Endothelial cell of umbilical vein (primary cell): ENCODE measurements around the gene CSK. TPM values are rescaled to one million over a fixed set of nuclear protein-coding genes. Genes with fewer than 3 reads are reported as not detected.

ENCODE experiments used
- BruUV-seq: library from RNA; stranded (reverse); fragments of 400-500 nt; replicated peaks from 2 replicates; lab custom pipeline; 2021; lab: Mats Ljungman, UMichigan
- CTCF ChIA-PET: fragments of 300-600, 350-600 bp; sonication (Branson Sonifier 250); formaldehyde crosslinking; loops from one replicate; lab custom pipeline; 2021; ENCODE audit warnings: antibody characterized with exemption, inconsistent platforms; lab: Charles Lee
- POLR2A ChIA-PET: fragments of 300-600, 350-600 bp; sonication (Branson Sonifier 250); formaldehyde crosslinking; loops from one replicate; lab custom pipeline; 2021; ENCODE audit warnings: antibody characterized with exemption, inconsistent platforms; lab: Charles Lee
- DNase-seq: peaks from one replicate; pipeline ENCODE4 v3.0.0-alpha.2; 2011; ENCODE audit warnings: low read depth, low spot score
- FAIRE-seq: peaks from 2 replicates; lab custom pipeline; 2011; peaks lifted over from hg19 to GRCh38; lab: Jason Lieb, UNC
- H2AFZ ChIP-seq: 2 replicates; pipeline ENCODE4 v1.6.0; 2012; ENCODE audit warnings: low read depth, low read length, control low read depth, inconsistent platforms
- H3K27ac ChIP-seq: 2 replicates; pipeline ENCODE4 v1.5.1; 2011; ENCODE audit warnings: low read depth, mild to moderate bottlenecking, control low read depth, low read length, moderate library complexity; ENCODE audit not compliant: insufficient read depth
- H3K27me3 ChIP-seq, 2 experiments: 2 replicates each; pipeline versions ENCODE4 v1.6.0 to v1.6.1; 2011; ENCODE audit warnings: low read length in 2 of 2, mixed read lengths in 1 of 2; ENCODE audit not compliant: control insufficient read depth in 2 of 2, insufficient read depth in 2 of 2
- H3K36me3 ChIP-seq, 2 experiments: 2 replicates in 1 of 2; 3 replicates in 1 of 2; pipeline ENCODE4 v1.5.1; 2011; ENCODE audit warnings: low read length in 2 of 2, mild to moderate bottlenecking in 1 of 2, moderate library complexity in 1 of 2; ENCODE audit not compliant: control insufficient read depth in 2 of 2, insufficient read depth in 2 of 2; ENCODE audit errors: extremely low read depth in 1 of 2
- H3K4me1 ChIP-seq: 3 replicates; pipeline ENCODE4 v1.5.1; 2011; ENCODE audit warnings: mild to moderate bottlenecking, low read length; ENCODE audit not compliant: control insufficient read depth, insufficient read depth; ENCODE audit errors: extremely low read depth
- H3K4me2 ChIP-seq: 2 replicates; pipeline ENCODE4 v1.6.1; 2011; ENCODE audit warnings: low read length, control low read depth, mixed read lengths; ENCODE audit not compliant: insufficient read depth
- H3K4me3 ChIP-seq, 3 experiments: fragments of 200-600 bp in 1 of 3; sonication (generic), shearing (Covaris generic) in 1 of 3; replicated peaks in 1 of 3; 2 replicates each; pipeline ENCODE4 v1.5.1; 2011 to 2016; ENCODE audit warnings: control low read depth in 3 of 3, low read length in 3 of 3, mild to moderate bottlenecking in 2 of 3, inconsistent platforms in 1 of 3, low read depth in 1 of 3, moderate library complexity in 1 of 3; ENCODE audit not compliant: insufficient read depth in 1 of 3
- H3K79me2 ChIP-seq: 2 replicates; pipeline ENCODE4 v1.6.0; 2012; ENCODE audit warnings: low read length, inconsistent platforms; ENCODE audit not compliant: control insufficient read depth, insufficient read depth
- H3K9ac ChIP-seq: replicated peaks from 2 replicates; pipeline ENCODE3; 2011; ENCODE audit warnings: low read length, control low read depth; ENCODE audit not compliant: insufficient read depth; ENCODE audit errors: extremely low read depth
- H3K9me1 ChIP-seq: replicated peaks from 3 replicates; pipeline ENCODE4 v1.6.0; 2011; ENCODE audit warnings: mild to moderate bottlenecking, low read length; ENCODE audit not compliant: control insufficient read depth, insufficient read depth; ENCODE audit errors: extremely low read depth
- H3K9me3 ChIP-seq: replicated peaks from 2 replicates; pipeline ENCODE4 v1.5.1; 2012; ENCODE audit warnings: low read length, inconsistent platforms; ENCODE audit not compliant: control insufficient read depth, insufficient read depth
- H4K20me1 ChIP-seq: replicated peaks from 2 replicates; pipeline ENCODE3; 2011; ENCODE audit warnings: mild to moderate bottlenecking, low read length; ENCODE audit not compliant: control insufficient read depth, insufficient read depth; ENCODE audit errors: extremely low read depth
- CTCF ChIP-seq, 2 donors: IDR thresholded peaks; 1 replicate in 1 of 2; 2 replicates in 1 of 2; pipeline ENCODE4 v1.5.1; 2011; ENCODE audit warnings: low read length in 2 of 2, mild to moderate bottlenecking in 2 of 2, moderate library complexity in 2 of 2, control low read depth in 1 of 2, inconsistent platforms in 1 of 2, low read depth in 1 of 2; ENCODE audit not compliant: insufficient read depth in 1 of 2; ENCODE audit errors: extremely low read depth in 1 of 2
- EZH2 ChIP-seq: IDR thresholded peaks from 2 replicates; pipeline ENCODE4 v1.6.1; 2012; ENCODE audit warnings: borderline replicate concordance, low read depth, mild to moderate bottlenecking, moderate library complexity, low read length, inconsistent platforms; ENCODE audit not compliant: severe bottlenecking
- FOS ChIP-seq: IDR thresholded peaks from 2 replicates; pipeline ENCODE4 v1.6.1; 2011; ENCODE audit warnings: mild to moderate bottlenecking, low read length, moderate library complexity, borderline replicate concordance; ENCODE audit not compliant: insufficient read depth
- GATA2 ChIP-seq: IDR thresholded peaks from 2 replicates; pipeline ENCODE4 v1.7.0; 2011; ENCODE audit warnings: low read depth, mild to moderate bottlenecking, moderate library complexity, mixed read lengths, low read length; ENCODE audit not compliant: insufficient read length, insufficient read depth
- JUN ChIP-seq: IDR thresholded peaks from 2 replicates; pipeline ENCODE4 v1.6.1; 2011; ENCODE audit warnings: borderline replicate concordance, low read depth; ENCODE audit not compliant: insufficient read length, insufficient read depth
- MYC ChIP-seq: IDR thresholded peaks from one replicate; pipeline ENCODE4 v1.6.1; 2011; ENCODE audit warnings: mild to moderate bottlenecking, low read depth, low read length
- POLR2A ChIP-seq: IDR thresholded peaks from 2 replicates; pipeline ENCODE4 v1.6.1; 2012; ENCODE audit warnings: low read depth, mild to moderate bottlenecking, control low read depth, low read length
- POLR2AphosphoS5 ChIP-seq: IDR thresholded peaks from 2 replicates; pipeline ENCODE4 v1.6.1; 2012; ENCODE audit warnings: low read depth, mild to moderate bottlenecking, control low read depth, low read length, moderate library complexity; ENCODE audit not compliant: insufficient read depth
- dilution Hi-C: fragments of 300-500 bp; cut with MboI; formaldehyde crosslinking; loops from one replicate; pipeline ENCODE4 v1.15.0; 2019; ENCODE audit warnings: low sequenced_read_pairs; ENCODE audit not compliant: extremely low pct_ligation_motif_present
- intact Hi-C: fragments of 100-400 bp; cut with micrococcal nuclease; formaldehyde crosslinking; loops from one replicate; pipeline ENCODE4 v1.10.0; 2022
- polyA plus RNA-seq, 4 experiments: library from polyadenylated mRNA; depleted of rRNA in 3 of 4; stranded (reverse) in 3 of 4; unstranded in 1 of 4; fragments of >200 nt; gene quantifications; 2 replicates each; pipeline versions ENCODE4 v1.2.1 to v1.2.3, GENCODE V29; 2011 to 2012; ENCODE audit warnings: missing spikeins in 1 of 4
- total RNA-seq: library from RNA; stranded (reverse); gene quantifications from 2 replicates; pipeline ENCODE4 v1.2.3, GENCODE V29; 2021
- TF ChIP-seq, protein P1 (sequence below): IDR thresholded peaks from 2 replicates; pipeline ENCODE4 v1.6.1; 2011; ENCODE audit not compliant: insufficient read depth, insufficient read length

Gene CSK
- total and polyA plus RNA-seq, 2 donors (not counting 3 experiments of a cell fraction or from before 2014, with no cell fraction given): 41.2 to 104 TPM

GRCh38 chr15:74831813-74832495 lies 50.1 kb downstream of the CSK start:
- TF ChIP-seq POLR2A (no peak), FOS (no peak), POLR2AphosphoS5 (no peak), JUN (no peak), EZH2 (no peak), CTCF (IDR thresholded peaks at IDR 0.05; ENCODE audit: extremely low read depth in 1 of 2, insufficient read depth in 1 of 2, low read depth in 1 of 2, low read length in 2 of 2) (no peak), MYC (no peak), GATA2 (no peak)
- TF ChIP-seq, protein P1, sequence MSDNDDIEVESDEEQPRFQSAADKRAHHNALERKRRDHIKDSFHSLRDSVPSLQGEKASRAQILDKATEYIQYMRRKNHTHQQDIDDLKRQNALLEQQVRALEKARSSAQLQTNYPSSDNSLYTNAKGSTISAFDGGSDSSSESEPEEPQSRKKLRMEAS: no peak
- H3K9ac ChIP-seq: no peak overlapping the region
- intact Hi-C loops: no loop called here
- H3K9me3 ChIP-seq: no peaks in the 10 kb centered on the region
- H3K4me2 ChIP-seq: no peak overlapping the region
- BruUV-seq: no TSS peak
- no peak for DNase-seq
- ChIA-PET POLR2A (no interaction called here), CTCF (interaction anchor here (2.8 kb wide), 1 partner anchor 61 kb away, joined by 14 read pairs; no protein-coding TSS in a partner anchor)
- H4K20me1 ChIP-seq: no peaks in the 10 kb centered on the region
- peaks cover 10 to 17% of the 10 kb centered on the region in 2 experiments for H3K27me3 ChIP-seq
- H3K27ac ChIP-seq: no peak overlapping the region
- no peaks in the 10 kb centered on the region for H3K9me1 ChIP-seq
- peaks cover 0 to 4% of the 10 kb centered on the region in 2 experiments for H3K36me3 ChIP-seq
- H2AFZ ChIP-seq: no peak overlapping the region
- dilution Hi-C loops: no loop called here
- no peaks in the 10 kb centered on the region for H3K79me2 ChIP-seq
- no peaks in the 10 kb centered on the region for H3K4me1 ChIP-seq
- no peak for FAIRE-seq
- H3K4me3 ChIP-seq: no peak overlapping the region
